H1 (cell line): Measurements from ENCODE around the gene MFSD2B. TPM values are rescaled to one million over a fixed set of nuclear protein-coding genes. Genes with fewer than 3 reads are reported as not detected.

Source experiments
- CTCF ChIA-PET: fragments of 300-600 bp; sonication (Branson Sonifier 250); formaldehyde crosslinking; loops from one replicate; lab custom pipeline; 2021; ENCODE audit not compliant: partially characterized antibody; lab: Charles Lee
- POLR2A ChIA-PET: fragments of 300-600 bp; sonication (Branson Sonifier 250); formaldehyde crosslinking; loops from one replicate; lab custom pipeline; 2021; ENCODE audit warnings: inconsistent platforms; ENCODE audit not compliant: partially characterized antibody; lab: Charles Lee
- DNase-seq, 2 experiments: peaks; one replicate each; pipeline versions ENCODE4 v3.0.0 to v3.0.0-alpha.2; 2010 to 2022; ENCODE audit warnings: low spot score in 2 of 2, low read depth in 1 of 2, mixed read lengths in 1 of 2
- FAIRE-seq: peaks from 2 replicates; lab custom pipeline; 2011; peaks lifted over from hg19 to GRCh38; lab: Jason Lieb, UNC
- H2AFZ ChIP-seq: 2 replicates; pipeline ENCODE4 v1.8.1; 2012; ENCODE audit warnings: low read length, inconsistent platforms
- H2AK5ac ChIP-seq: 2 replicates; pipeline ENCODE4 v1.6.1; 2013; ENCODE audit warnings: low read depth, low read length
- H2BK120ac ChIP-seq: replicated peaks from 2 replicates; pipeline ENCODE3; 2013; ENCODE audit warnings: low read depth, low read length, inconsistent platforms
- H2BK12ac ChIP-seq: 2 replicates; pipeline ENCODE4 v1.6.1; 2013; ENCODE audit warnings: low read depth, low read length
- H2BK15ac ChIP-seq: 2 replicates; pipeline ENCODE4 v1.6.1; 2013; ENCODE audit warnings: low read length
- H2BK20ac ChIP-seq: 2 replicates; pipeline ENCODE4 v1.6.1; 2013; ENCODE audit warnings: low read length
- H2BK5ac ChIP-seq: 2 replicates; pipeline ENCODE4 v1.6.1; 2013; ENCODE audit warnings: low read depth, low read length
- H3K14ac ChIP-seq: 2 replicates; pipeline ENCODE4 v1.6.1; 2013; ENCODE audit warnings: inconsistent platforms; ENCODE audit not compliant: insufficient read length
- H3K18ac ChIP-seq: 2 replicates; pipeline ENCODE4 v1.6.1; 2013; ENCODE audit warnings: low read length; ENCODE audit errors: extremely low read depth
- H3K23ac ChIP-seq: 2 replicates; pipeline ENCODE4 v1.6.1; 2013; ENCODE audit warnings: inconsistent platforms; ENCODE audit not compliant: insufficient read length
- H3K23me2 ChIP-seq: 2 replicates; pipeline ENCODE4 v1.6.1; 2013; ENCODE audit warnings: low read depth, low read length
- H3K27ac ChIP-seq: 2 replicates; pipeline ENCODE4 v1.6.1; 2011; ENCODE audit warnings: low read depth, low read length, inconsistent platforms
- H3K27me3 ChIP-seq, 4 experiments: replicated peaks in 1 of 4; 1 replicate in 1 of 4; 2 replicates in 3 of 4; pipeline versions ENCODE4 v1.6.1 to v1.8.1; 2011 to 2013; ENCODE audit warnings: low read length in 3 of 4, mild to moderate bottlenecking in 3 of 4, inconsistent platforms in 2 of 4, mixed read lengths in 2 of 4, moderate library complexity in 1 of 4; ENCODE audit not compliant: control insufficient read depth in 3 of 4, insufficient read depth in 3 of 4; ENCODE audit errors: extremely low read depth in 1 of 4
- H3K36me3 ChIP-seq, 4 experiments: 2 replicates each; pipeline versions ENCODE4 v1.6.1 to v1.8.1; 2011 to 2013; ENCODE audit warnings: mild to moderate bottlenecking in 4 of 4, low read length in 3 of 4, moderate library complexity in 2 of 4, control low read depth in 1 of 4, inconsistent platforms in 1 of 4; ENCODE audit not compliant: insufficient read depth in 4 of 4, control insufficient read depth in 2 of 4
- H3K4ac ChIP-seq: replicated peaks from 2 replicates; pipeline ENCODE3; 2013; ENCODE audit warnings: low read length, low read depth, mixed read lengths, inconsistent platforms; ENCODE audit not compliant: insufficient read length
- H3K4me1 ChIP-seq, 4 experiments: replicated peaks in 1 of 4; 1 replicate in 1 of 4; 2 replicates in 3 of 4; pipeline versions ENCODE4 v1.6.1 to v1.8.1; 2011 to 2013; ENCODE audit warnings: low read length in 3 of 4, inconsistent platforms in 2 of 4, mixed read lengths in 1 of 4; ENCODE audit not compliant: insufficient read depth in 4 of 4, control insufficient read depth in 3 of 4
- H3K4me2 ChIP-seq, 2 experiments: 2 replicates each; pipeline versions ENCODE4 v1.6.1 to v1.8.1; 2011 to 2013; ENCODE audit warnings: low read depth in 2 of 2, low read length in 2 of 2, control low read depth in 1 of 2, inconsistent platforms in 1 of 2, mild to moderate bottlenecking in 1 of 2; ENCODE audit not compliant: insufficient read depth in 1 of 2
- H3K4me3 ChIP-seq, 4 experiments: fragments of 200-600, 300-600 bp in 1 of 4; sonication (generic), shearing (Covaris generic), sonication (Bioruptor Twin) in 1 of 4; 2 replicates each; pipeline versions ENCODE4 v1.5.1 to v1.8.1; 2011 to 2016; ENCODE audit warnings: low read length in 4 of 4, low read depth in 3 of 4, control low read depth in 2 of 4, inconsistent platforms in 2 of 4, mild to moderate bottlenecking in 2 of 4, mixed read lengths in 1 of 4, moderate library complexity in 1 of 4; ENCODE audit not compliant: insufficient read depth in 2 of 4; ENCODE audit errors: extremely low read depth in 1 of 4
- H3K56ac ChIP-seq: replicated peaks from 2 replicates; pipeline ENCODE3; 2013; ENCODE audit warnings: low read depth, mild to moderate bottlenecking, mixed read lengths, low read length, inconsistent platforms; ENCODE audit not compliant: insufficient read length
- H3K79me1 ChIP-seq: 2 replicates; pipeline ENCODE4 v1.6.1; 2013; ENCODE audit warnings: low read depth, low read length, control low read depth
- H3K79me2 ChIP-seq, 2 experiments: 2 replicates each; pipeline versions ENCODE4 v1.6.1 to v1.8.1; 2012 to 2013; ENCODE audit warnings: low read length in 2 of 2, mild to moderate bottlenecking in 2 of 2, inconsistent platforms in 1 of 2; ENCODE audit not compliant: insufficient read depth in 2 of 2, control insufficient read depth in 1 of 2
- H3K9ac ChIP-seq, 4 experiments: replicated peaks in 1 of 4; 1 replicate in 1 of 4; 2 replicates in 3 of 4; pipeline versions ENCODE4 v1.6.1 to v1.8.1; 2011 to 2013; ENCODE audit warnings: low read depth in 3 of 4, low read length in 3 of 4, control low read depth in 2 of 4, mild to moderate bottlenecking in 2 of 4, moderate library complexity in 2 of 4, inconsistent platforms in 1 of 4; ENCODE audit errors: extremely low read depth in 1 of 4
- H3K9me3 ChIP-seq, 2 experiments: 2 replicates each; pipeline versions ENCODE4 v1.6.1 to v1.8.1; 2012 to 2013; ENCODE audit warnings: mild to moderate bottlenecking in 2 of 2, moderate library complexity in 2 of 2, control low read depth in 1 of 2, inconsistent platforms in 1 of 2, low read depth in 1 of 2, low read length in 1 of 2, mixed read lengths in 1 of 2; ENCODE audit not compliant: insufficient read depth in 2 of 2
- H4K20me1 ChIP-seq, 2 experiments: replicated peaks in 1 of 2; 2 replicates each; pipeline versions ENCODE3 to v1.8.1; 2011 to 2013; ENCODE audit warnings: inconsistent platforms in 2 of 2, low read length in 2 of 2, mild to moderate bottlenecking in 1 of 2; ENCODE audit not compliant: insufficient read depth in 2 of 2, control insufficient read depth in 1 of 2
- H4K5ac ChIP-seq: 2 replicates; pipeline ENCODE4 v1.6.1; 2013; ENCODE audit warnings: low read length, low read depth, mixed read lengths, inconsistent platforms; ENCODE audit not compliant: insufficient read length
- H4K8ac ChIP-seq: 2 replicates; pipeline ENCODE4 v1.8.0; 2013; ENCODE audit warnings: mild to moderate bottlenecking, moderate library complexity, low read length, inconsistent platforms; ENCODE audit not compliant: insufficient read depth; ENCODE audit errors: extremely low read depth
- H4K91ac ChIP-seq: replicated peaks from 2 replicates; pipeline ENCODE3; 2013; ENCODE audit warnings: low read length, mixed read lengths, inconsistent platforms; ENCODE audit not compliant: insufficient read length
- ATF2 ChIP-seq: IDR thresholded peaks from 2 replicates; pipeline ENCODE4 v1.6.1; 2012; ENCODE audit warnings: low read length, inconsistent platforms
- CHD1 ChIP-seq: IDR thresholded peaks from 2 replicates; pipeline ENCODE4 v1.6.1; 2012; ENCODE audit warnings: low read depth, low read length, improper control_type of control experiment
- CREB1 ChIP-seq: IDR thresholded peaks from 2 replicates; pipeline ENCODE4 v1.6.1; 2012; ENCODE audit warnings: inconsistent platforms
- GTF2F1 ChIP-seq: IDR thresholded peaks from 2 replicates; pipeline ENCODE4 v1.6.1; 2012; ENCODE audit warnings: low read depth, low read length, improper control_type of control experiment, borderline replicate concordance
- KDM1A ChIP-seq: fragments of 200-600, 300-600 bp; sonication (generic); IDR thresholded peaks from 2 replicates; pipeline ENCODE4 v1.7.1; 2016; ENCODE audit warnings: mild to moderate bottlenecking, low read length, borderline replicate concordance
- SAP30 ChIP-seq: fragments of 300-600 bp; sonication (generic); IDR thresholded peaks from 2 replicates; pipeline ENCODE4 v1.7.1; 2012; ENCODE audit warnings: low read length, moderate library complexity, mild to moderate bottlenecking, inconsistent platforms; ENCODE audit not compliant: insufficient read depth, insufficient replicate concordance
- TAF7 ChIP-seq: optimal IDR thresholded peaks from 2 replicates; pipeline ENCODE3; 2011; ENCODE audit warnings: low read depth, mild to moderate bottlenecking, inconsistent platforms, low read length, moderate library complexity, borderline replicate concordance
- TEAD4 ChIP-seq: IDR thresholded peaks from 2 replicates; pipeline ENCODE4 v1.6.1; 2012; ENCODE audit warnings: low read depth, low read length, inconsistent platforms, mixed read lengths
- WGBS, 2 experiments: shearing (Covaris generic) in 1 of 2; methylation state at CpG; one replicate each; pipeline versions ENCODE4 v1.1.6 to v1.1.7; 2013 to 2015; ENCODE audit warnings: low lambda C conversion rate in 2 of 2, mixed read lengths in 2 of 2, inconsistent platforms in 1 of 2, low coverage in 1 of 2, missing lambda C conversion rate in 1 of 2; ENCODE audit not compliant: insufficient replicate concordance in 2 of 2, insufficient coverage in 1 of 2, insufficient read length in 1 of 2; ENCODE audit errors: extremely low coverage in 1 of 2, missing lambda C conversion rate in 1 of 2; 5-methylcytosine and 5-hydroxymethylcytosine counted together
- polyA plus RNA-seq, 7 experiments: library from polyadenylated mRNA; depleted of rRNA in 3 of 7; stranded (reverse) in 5 of 7; unstranded in 2 of 7; fragments of >200 nt in 5 of 7; fragments of 200-250 nt in 2 of 7; gene quantifications; 1 replicate in 5 of 7; 2 replicates in 1 of 7; 4 replicates in 1 of 7; pipeline versions ENCODE4 v1.2.1 to v1.2.3, GENCODE V29; 2011 to 2013; ENCODE audit warnings: missing spikeins in 2 of 7, mixed read lengths in 2 of 7
- total RNA-seq: library from RNA; stranded (reverse); fragmentation: NEBNext Ultra II Directional; extraction: Animal tissue kit (Norgen Biotek cat#: 25700); gene quantifications from 2 replicates; pipeline ENCODE4 v1.2.1, GENCODE V29; 2021

MFSD2B gene
- total and polyA plus RNA-seq, 2 of the 8 experiments (the other 6 are each of a cell fraction or from before 2014, with no cell fraction given) = 0.33 to 0.48 TPM

DNA sequence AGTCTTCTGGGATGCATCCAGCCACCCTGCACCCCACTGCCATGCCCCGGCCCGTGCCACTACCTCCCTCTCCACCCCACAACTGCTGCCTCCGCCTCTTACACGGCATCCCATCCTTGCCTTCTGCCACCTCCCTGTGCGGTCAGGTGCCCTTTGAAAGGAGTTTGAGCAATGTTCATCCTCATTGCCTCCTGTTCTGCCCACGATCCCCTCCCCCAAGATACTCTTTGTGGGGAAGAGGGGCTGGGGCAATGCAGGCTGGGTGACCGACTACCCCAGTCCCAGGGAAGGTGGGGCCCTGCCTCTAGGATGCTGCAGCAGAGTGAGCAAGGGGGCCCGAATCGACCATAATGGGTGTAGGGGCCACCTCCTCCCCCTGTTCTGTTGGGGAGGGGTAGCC, 8.4 kb downstream of the MFSD2B start:
- ChIA-PET POLR2A (no interaction called here), CTCF (no interaction called here)
- Histone ChIP-seq H2AFZ (no peak overlapping the region), H2BK120ac (no peak overlapping the region), H3K9ac (no peak overlapping the region), H4K91ac (no peak overlapping the region), H2BK12ac (no peak overlapping the region), H3K4me2 (no peak overlapping the region), H2BK20ac (no peak overlapping the region), H2BK5ac (no peak overlapping the region), H3K79me2 (no peaks in the 10 kb centered on the region), H3K4me3 (no peak overlapping the region), H3K9me3 (no peaks in the 10 kb centered on the region), H3K79me1 (no peaks in the 10 kb centered on the region; the same call in 1 of the 2 replicates), H3K36me3 (peaks cover 0 to 8% (median 0%) of the 10 kb centered on the region in 4 experiments; a peak in 2 of 8 replicates), H4K20me1 (no peaks in the 10 kb centered on the region), H3K23me2 (no peaks in the 10 kb centered on the region), H3K56ac (no peak overlapping the region), H2BK15ac (peak overlapping the region; percentile 92; the same call in 1 of the 2 replicates), H3K14ac (no peak overlapping the region), H3K4ac (peak overlapping the region; percentile 78), H4K8ac (no peak overlapping the region), H3K27me3 (no peaks in the 10 kb centered on the region; a peak in 1 of 7 replicates), H4K5ac (no peak overlapping the region), H3K18ac (no peak overlapping the region; the same call in 1 of the 2 replicates), H3K4me1 (peaks cover 0 to 28% (median 5%) of the 10 kb centered on the region in 4 experiments; a peak in 6 of 7 replicates), H3K27ac (no peak overlapping the region), H2AK5ac (no peak overlapping the region), H3K23ac (no peak overlapping the region)
- FAIRE-seq = no peak
- no peak for TF ChIP-seq GTF2F1
- no peak for TF ChIP-seq TAF7
- no peak for TF ChIP-seq ATF2
- no peak for TF ChIP-seq CREB1
- TF ChIP-seq SAP30 = no peak
- TF ChIP-seq CHD1 = no peak
- TF ChIP-seq TEAD4 = no peak
- no peak for TF ChIP-seq KDM1A
- DNase-seq = no peak
- 88% methylated on average over 9 of the region's 9 CpGs; no CpG with 5 or more reads in 1 of the 2 experiments for WGBS, 2 experiments
